Heart left ventricle (tissue), 16 donors: ENCODE measurements around the gene SH3PXD2A. TPM values are rescaled to one million over a fixed set of nuclear protein-coding genes. Genes with fewer than 3 reads are reported as not detected.

ENCODE experiments used
- ATAC-seq, 4 donors: fragments of 200-7000 bp; cut with Tn5 transposase; one replicate each; pipeline ENCODE4 v1.9.1; 2020 to 2022; ENCODE audit warnings: moderate library complexity in 4 of 4, mild to moderate bottlenecking in 3 of 4, moderate number of reproducible peaks in 1 of 4
- DNase-seq, 5 donors: peaks; one replicate each; pipeline ENCODE4 v3.0.0-alpha.2; 2020
- H3K27ac ChIP-seq, 12 donors: fragments of 200-600 bp; sonication (generic) in 4 of 12; one replicate each; pipeline versions ENCODE4 v1.5.0 to v1.8.0; 2016 to 2022; ENCODE audit warnings: mild to moderate bottlenecking in 2 of 12
- H3K27me3 ChIP-seq, 9 donors: fragments of 200-600 bp; sonication (generic) in 2 of 9; one replicate each; pipeline versions ENCODE4 v1.5.1 to v1.8.0; 2016 to 2022; ENCODE audit warnings: mild to moderate bottlenecking in 3 of 9
- H3K36me3 ChIP-seq, 9 donors: fragments of 200-600 bp; sonication (generic) in 2 of 9; one replicate each; pipeline versions ENCODE4 v1.5.0 to v1.8.0; 2018 to 2022; ENCODE audit warnings: mild to moderate bottlenecking in 2 of 9
- H3K4me1 ChIP-seq, 12 donors: fragments of 200-600 bp; sonication (generic) in 4 of 12; one replicate each; pipeline versions ENCODE4 v1.5.0 to v1.8.0; 2016 to 2022; ENCODE audit warnings: mild to moderate bottlenecking in 3 of 12
- H3K4me3 ChIP-seq, 12 donors: fragments of 200-600 bp; sonication (generic) in 4 of 12; one replicate each; pipeline versions ENCODE4 v1.5.0 to v1.8.0; 2017 to 2022; ENCODE audit warnings: mild to moderate bottlenecking in 9 of 12, moderate library complexity in 4 of 12
- H3K9me3 ChIP-seq, 12 donors: fragments of 200-600 bp; sonication (generic) in 4 of 12; one replicate each; pipeline versions ENCODE4 v1.5.0 to v1.8.0; 2016 to 2022; ENCODE audit warnings: mild to moderate bottlenecking in 1 of 12
- CTCF ChIP-seq, 12 donors: fragments of 200-600 bp; sonication (generic) in 4 of 12; IDR thresholded peaks; one replicate each; pipeline versions ENCODE4 v1.5.0 to v1.8.0; 2018 to 2022; ENCODE audit warnings: antibody characterized with exemption in 12 of 12, mild to moderate bottlenecking in 5 of 12
- POLR2A ChIP-seq, 2 donors: fragments of 450-650 bp; IDR thresholded peaks; one replicate each; pipeline ENCODE4 v1.6.1; 2017; ENCODE audit warnings: antibody characterized with exemption in 2 of 2, mild to moderate bottlenecking in 2 of 2, moderate library complexity in 2 of 2
- WGBS, 4 donors: extraction: QIAGEN DNeasy Blood & Tissue Kit in 2 of 4; methylation state at CpG; one replicate each; pipeline versions ENCODE4 v1.1.5 to v1.1.7; 2013 to 2018; 5-methylcytosine and 5-hydroxymethylcytosine counted together
- intact Hi-C, 10 donors: fragments of 100-400 bp; cut with DNase I; formaldehyde crosslinking; loops; one replicate each; pipeline versions ENCODE4 v1.11.1 to v1.14.2; 2022
- polyA plus RNA-seq, 2 donors: library from polyadenylated mRNA; stranded (reverse); fragments of 200-250 nt; gene quantifications; one replicate each; pipeline ENCODE4 v1.2.3, GENCODE V29; 2013
- total RNA-seq, 9 donors: library from RNA; depleted of rRNA in 2 of 9; stranded (reverse); fragments of >200 nt in 2 of 9; fragmentation: NEBNext Ultra II Directional in 3 of 9; extraction: Animal tissue kit (Norgen Biotek cat#: 25700) in 3 of 9; gene quantifications; one replicate each; pipeline versions ENCODE4 v1.1.0 to v1.2.4, GENCODE V29; 2016 to 2023
- donor health status: ischemic (EF 13 %, LVEDD 7.1; RV severe dilation, severe dysfunction).
- donor health status: healthy with polysubstance abuse.
- donor health status: DM: no; HTN: yes; CAD: no.
- donor health status: DM: no; HTN: no; CAD: no.
- donor health status: ischemic (EF 25% LVEDD 6.9; RV normal size, moderate dysfunction).
- donor health status: ischemic (EF 25% LVEDD 5.7; RV mildly dilated, moderate dysfunction).
- donor health status: healthy.
- donor health status: DM: yes; HTN: yes; CAD: no.
- donor health status: ischemic (EF 35%, LVEDD 5.7; RV mildly dilated, moderate dysfunction).
- donor health status: nonischemic (EF 11% LVEDD 7.7; RV severe dilation, severe dysfunction).
- donor health status: DM: yes; HTN: yes; CAD: no.
- donor health status: PGD.
- donor health status: ischemic (EF 29% LVEDD 5.4; RV normal size, mild dysfunction).
- donor health status: nonischemic (EF 23%, LVEDD 6.1; RV moderate dilation, normal function).

The SH3PXD2A gene
- total and polyA plus RNA-seq, 11 donors = 11.8 to 43.4 (median 31.1) TPM

GRCh38 chr10:103851261-103851660 is 4.1 kb downstream of the SH3PXD2A start:
- Histone ChIP-seq H3K4me1 (peaks cover 13 to 82% (median 66%) of the 10 kb centered on the region in 12 donors), H3K36me3 (no peaks in the 10 kb centered on the region), H3K27ac (peak overlapping the region in 9 of 12 donors; percentile 66 to 91 (median 80)), H3K27me3 (peaks cover 0 to 5% (median 0%) of the 10 kb centered on the region in 9 donors), H3K4me3 (no peak overlapping the region), H3K9me3 (no peaks in the 10 kb centered on the region)
- TF ChIP-seq CTCF (IDR thresholded peaks at IDR 0.05) = no peak
- TF ChIP-seq POLR2A (IDR thresholded peaks at IDR 0.05) = no peak
- intact Hi-C loops = loop anchor here in 6 of 10 donors (5.0 to 10.0 kb wide), 4 partner anchors 46 to 236 kb away; no protein-coding TSS in a partner anchor
- DNase-seq = no peak
- ATAC-seq = no peak
- 67 to 86% (median 79%) methylated on average over 4 of the region's 4 CpGs for WGBS, 4 donors

GRCh38 chr10:103850572-103850895 is 4.8 kb downstream of the SH3PXD2A start:
- intact Hi-C loops = loop anchor here in 6 of 10 donors (5.0 to 10.0 kb wide), 4 partner anchors 46 to 236 kb away; no protein-coding TSS in a partner anchor
- DNase-seq = peak in 1 of 5 donors; percentile 61
- Histone ChIP-seq H3K9me3 (no peaks in the 10 kb centered on the region), H3K4me1 (peaks cover 13 to 82% (median 67%) of the 10 kb centered on the region in 12 donors), H3K27me3 (peaks cover 0 to 5% (median 0%) of the 10 kb centered on the region in 9 donors), H3K36me3 (no peaks in the 10 kb centered on the region), H3K27ac (peak overlapping the region; percentile 12 to 91 (median 66)), H3K4me3 (peak overlapping the region in 4 of 12 donors; percentile 18 to 30 (median 25))
- 52 to 76% (median 66%) methylated on average over 3 of the region's 3 CpGs for WGBS, 4 donors
- TF ChIP-seq CTCF (IDR thresholded peaks at IDR 0.05) = no peak
- no peak for TF ChIP-seq POLR2A (IDR thresholded peaks at IDR 0.05)
- ATAC-seq = peak in 2 of 4 donors; percentile 2 to 15

- Histone ChIP-seq H3K4me1 (peaks cover 13 to 87% (median 71%) of the 10 kb centered on the region in 12 donors), H3K36me3 (no peaks in the 10 kb centered on the region), H3K27me3 (peaks cover 0 to 5% (median 0%) of the 10 kb centered on the region in 9 donors), H3K9me3 (no peaks in the 10 kb centered on the region), H3K27ac (peak overlapping the region; percentile 12 to 91 (median 66)), H3K4me3 (peak overlapping the region in 5 of 12 donors; percentile 11 to 30 (median 22))
- TF ChIP-seq POLR2A (IDR thresholded peaks at IDR 0.05) (no peak), CTCF (IDR thresholded peaks at IDR 0.05) (no peak)
- intact Hi-C loops = loop anchor here in 6 of 10 donors (5.0 to 10.0 kb wide), 4 partner anchors 45 to 235 kb away; no protein-coding TSS in a partner anchor
- DNase-seq (peak in 2 of 5 donors; percentile 43 to 74), ATAC-seq (peak in 3 of 4 donors; percentile 33 to 63 (median 48))
- WGBS, 4 donors = 48 to 55% (median 52%) methylated on average over 8 of the region's 8 CpGs
Measured at GRCh38 chr10:103849880-103850571, 5.3 kb downstream of the SH3PXD2A start.

- Histone ChIP-seq H3K9me3 (no peaks in the 10 kb centered on the region), H3K4me3 (peak overlapping the region in 3 of 12 donors; percentile 22 to 30 (median 28)), H3K36me3 (no peaks in the 10 kb centered on the region), H3K4me1 (peaks cover 18 to 87% (median 75%) of the 10 kb centered on the region in 12 donors), H3K27ac (peak overlapping the region; percentile 1 to 91 (median 66)), H3K27me3 (peaks cover 0 to 3% (median 0%) of the 10 kb centered on the region in 9 donors)
- ATAC-seq = peak in 3 of 4 donors; percentile 10 to 21 (median 13)
- peak in 1 of 5 donors; percentile 29 for DNase-seq
- intact Hi-C loops = no loop called here
- no peak for TF ChIP-seq POLR2A (IDR thresholded peaks at IDR 0.05)
- no peak for TF ChIP-seq CTCF (IDR thresholded peaks at IDR 0.05)
- 67 to 78% (median 75%) methylated on average over 9 to 10 of the region's 10 CpGs for WGBS, 4 donors
Measured at GRCh38 chr10:103849212-103849877, 6.0 kb downstream of the SH3PXD2A start.
